Measurements from ENCODE around the gene STK24.

The STK24 gene

GRCh38 chr13:98528663-98529064 lies 48.2 kb downstream of the STK24 start:
- DNase-seq = no peak

GRCh38 chr13:98527526-98527925 lies 49.4 kb downstream of the STK24 start:
- DNase-seq = no peak

DNA sequence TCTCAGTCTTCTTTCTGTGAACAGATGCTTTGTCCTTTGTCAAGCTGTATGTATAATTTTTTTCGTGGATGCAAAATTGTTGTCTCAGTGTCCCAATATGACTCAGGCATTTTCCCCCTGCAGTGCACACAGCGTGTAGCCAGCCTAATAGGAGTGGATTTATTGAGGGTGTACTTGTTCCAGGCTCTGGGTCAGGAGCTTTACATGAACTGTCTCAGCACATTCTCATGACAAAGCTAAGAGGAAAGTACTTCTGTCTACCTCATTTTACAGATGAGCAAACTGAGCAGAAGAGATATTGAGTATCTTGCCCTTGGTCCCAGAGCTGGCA lies 50.8 kb downstream of the STK24 start:
- DNase-seq = no peak

DNA sequence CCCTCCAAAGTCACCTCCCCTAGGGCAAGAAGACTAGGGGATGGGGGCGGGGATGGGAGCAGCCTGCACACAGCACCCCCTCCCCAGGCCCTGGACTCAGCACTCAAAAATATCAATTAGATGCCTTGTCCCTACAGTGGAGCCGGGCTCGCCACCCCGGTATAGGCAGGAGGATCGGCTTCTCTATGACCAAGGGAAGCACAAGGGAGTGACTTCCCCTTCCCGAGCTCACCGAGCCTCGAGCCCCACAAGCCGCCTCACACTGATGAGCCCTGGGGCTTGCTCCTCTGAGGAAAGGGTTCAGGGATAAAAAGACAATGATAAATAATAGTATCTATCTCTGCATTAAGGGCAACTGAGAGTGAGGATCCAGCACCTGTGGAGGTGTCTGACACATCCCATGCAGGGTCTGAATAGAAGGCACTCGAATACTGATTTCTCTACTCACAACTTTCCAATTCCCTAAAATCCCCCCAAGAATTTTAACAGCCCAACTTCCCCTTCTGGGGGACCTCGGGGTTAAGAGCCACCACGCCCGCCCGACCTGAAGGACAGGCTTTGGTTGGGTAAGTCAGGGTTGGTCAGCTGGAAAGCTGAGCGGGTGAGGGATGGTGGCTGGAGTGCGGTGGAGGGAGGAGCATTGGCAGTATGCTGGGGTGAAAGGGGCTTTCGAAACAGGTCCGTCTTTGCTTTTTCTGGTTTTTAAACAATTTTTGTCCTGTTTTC lies 51.3 kb downstream of the STK24 start:
- DNase-seq = no peak

DNA sequence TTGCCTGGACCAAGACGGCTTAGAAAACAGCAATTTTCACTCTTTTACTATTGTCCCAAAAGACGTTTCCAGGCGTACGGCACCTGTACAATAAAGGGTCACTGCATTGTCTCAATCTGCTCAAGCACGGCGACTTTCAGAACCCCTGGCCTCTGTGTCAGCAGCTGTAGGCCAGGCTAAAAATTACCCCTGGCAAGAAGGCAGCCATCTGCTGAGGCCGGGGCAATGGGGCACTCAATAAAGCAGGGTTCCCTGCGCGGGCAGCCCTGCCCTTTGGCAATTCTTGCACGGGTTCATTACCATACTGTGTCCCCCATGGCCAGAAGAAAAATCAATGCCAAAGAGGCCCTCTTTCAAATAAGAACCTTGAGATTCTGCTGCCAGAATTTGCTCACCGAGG lies 52.1 kb downstream of the STK24 start:
- no peak for DNase-seq

GRCh38 chr13:98524391-98524790 lies 52.5 kb downstream of the STK24 start:
- DNase-seq = no peak

GRCh38 chr13:98523455-98524102 lies 53.3 kb downstream of the STK24 start:
- no peak for DNase-seq

GRCh38 chr13:98522371-98522770 lies 54.5 kb downstream of the STK24 start:
- no peak for DNase-seq

GRCh38 chr13:98521461-98522247 lies 55.3 kb downstream of the STK24 start:
- no peak for DNase-seq

- DNase-seq = no peak
Measured at GRCh38 chr13:98520674-98521449, 56.0 kb downstream of the STK24 start.

- DNase-seq = no peak
Measured at GRCh38 chr13:98519976-98520375, 56.9 kb downstream of the STK24 start.

GRCh38 chr13:98517576-98518310 lies 59.2 kb downstream of the STK24 start:
- no peak for DNase-seq

DNA sequence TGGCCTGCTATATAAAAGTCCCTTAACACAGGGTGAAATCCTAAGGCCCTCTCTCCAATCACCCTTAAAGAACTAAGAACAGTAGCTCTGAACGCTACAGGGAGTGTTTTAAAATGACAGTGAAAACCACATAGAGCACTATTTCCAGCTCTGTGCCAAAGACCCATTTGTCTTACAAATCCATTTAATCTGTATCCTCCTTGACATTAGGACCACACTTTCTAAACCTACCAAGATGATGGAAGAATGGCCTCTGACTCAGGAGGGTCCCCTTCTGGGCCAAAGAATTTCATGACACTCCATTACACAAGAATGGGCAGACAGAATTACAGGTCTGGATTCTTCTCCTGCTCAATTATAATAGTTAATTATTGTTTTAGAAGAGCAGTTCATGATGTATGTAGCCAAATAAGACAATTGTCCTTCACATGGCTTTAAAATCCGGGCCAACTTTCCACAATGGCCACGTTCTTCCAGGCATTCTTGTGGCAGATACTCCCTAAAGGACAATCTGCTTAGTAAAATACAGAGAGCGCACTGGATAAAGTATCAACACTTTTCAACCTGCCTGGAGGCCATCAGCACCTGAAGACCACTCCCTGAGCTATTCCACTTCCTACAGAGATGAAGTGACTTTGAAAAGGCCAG lies 61.0 kb downstream of the STK24 start:
- DNase-seq = no peak

- no peak for DNase-seq
Measured at GRCh38 chr13:98514288-98514687, 62.6 kb downstream of the STK24 start.

DNA sequence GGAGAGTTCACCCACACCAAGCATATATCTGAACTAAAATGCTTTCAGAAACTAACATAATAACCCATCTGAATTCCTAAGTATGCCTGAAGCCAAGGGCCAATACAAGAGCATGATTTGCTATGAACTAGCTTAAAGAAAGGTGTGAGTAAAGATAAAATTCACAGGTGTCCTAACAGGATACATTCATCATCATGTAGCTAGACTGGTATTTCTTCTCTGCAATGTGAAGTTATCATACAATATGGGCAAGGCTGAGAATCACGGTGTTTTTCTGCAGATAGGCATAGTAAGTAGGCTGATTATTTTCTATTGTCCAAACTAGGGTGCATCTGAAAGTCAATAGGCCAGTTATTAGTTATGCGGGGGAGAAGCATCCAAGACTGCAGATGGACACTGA lies 63.1 kb downstream of the STK24 start:
- no peak for DNase-seq

GRCh38 chr13:98512774-98513665 lies 63.9 kb downstream of the STK24 start:
- no peak for DNase-seq

DNA sequence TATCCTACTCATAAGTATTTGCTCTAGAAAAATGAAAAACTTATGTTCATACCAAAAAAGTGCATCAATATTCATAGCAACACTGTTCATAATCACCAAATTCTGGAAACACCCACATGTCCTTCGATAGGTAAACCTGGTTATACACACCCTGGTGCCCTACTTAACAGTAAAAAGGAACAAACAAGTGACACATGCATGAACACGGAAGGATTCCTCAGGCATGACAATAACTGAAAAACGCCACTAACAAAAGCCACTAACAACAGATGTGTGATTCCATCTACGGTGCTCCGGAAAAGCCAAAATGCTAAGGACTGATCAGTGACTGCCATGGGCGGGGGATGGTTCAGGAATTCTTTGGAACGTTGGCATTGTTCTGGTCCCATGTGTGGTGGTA lies 65.5 kb downstream of the STK24 start:
- no peak for DNase-seq

DNA sequence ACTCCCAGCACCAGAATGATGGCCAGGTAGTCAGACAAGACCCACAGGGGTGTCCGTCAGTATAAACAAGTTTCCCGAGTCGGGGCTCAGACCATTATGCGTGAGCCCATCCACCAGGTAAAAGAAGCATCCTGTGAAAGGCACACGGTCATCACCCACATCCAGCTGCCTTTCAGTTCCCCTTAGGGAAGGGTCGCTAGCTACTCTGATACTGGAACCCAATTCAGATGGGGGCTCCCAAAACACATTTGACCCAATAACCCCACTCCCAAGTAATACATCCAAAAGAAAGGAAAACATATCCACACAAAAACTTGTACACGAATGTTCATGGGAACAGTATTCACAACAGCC lies 66.8 kb downstream of the STK24 start:
- no peak for DNase-seq

DNA sequence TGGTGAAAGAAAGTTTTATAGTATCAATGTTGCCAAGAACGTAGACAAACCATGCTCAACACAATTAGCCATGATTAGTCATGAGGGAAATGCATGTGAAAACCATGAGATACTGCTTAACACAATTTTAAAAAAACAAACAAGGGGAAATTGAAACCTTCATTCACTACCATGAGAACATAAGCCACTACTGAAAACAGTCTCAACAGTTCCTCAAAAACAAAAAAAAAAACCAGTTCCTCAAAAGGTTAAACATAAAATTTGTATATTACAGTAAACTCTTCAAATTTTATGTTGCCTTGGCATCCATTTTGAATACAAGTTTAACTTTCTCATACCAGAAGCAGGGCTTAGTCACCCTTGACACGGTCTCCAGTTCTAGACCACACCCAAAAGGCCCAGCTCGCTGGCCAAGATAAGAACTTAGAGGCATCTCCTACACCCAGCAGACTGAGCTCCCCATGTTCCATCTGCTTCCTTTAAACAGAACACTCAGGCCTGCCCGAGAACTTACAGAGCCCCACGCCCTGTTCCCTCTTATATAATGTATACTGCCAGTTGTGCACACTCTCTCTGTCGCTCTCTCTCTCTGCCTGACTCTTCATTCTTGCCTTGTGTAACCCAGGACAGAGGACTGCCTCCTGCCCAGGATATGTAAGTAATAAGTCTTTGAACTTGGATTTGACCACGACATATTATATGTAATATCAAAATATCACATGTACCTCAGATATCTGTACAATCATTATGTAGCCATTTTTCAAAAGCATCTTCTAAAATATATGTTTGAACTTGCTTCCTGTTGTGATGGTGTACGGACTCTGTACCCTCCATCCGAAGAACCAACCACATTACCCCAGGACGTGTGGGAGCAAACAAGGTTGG lies 67.4 kb downstream of the STK24 start:
- peak; percentile 91 for DNase-seq

DNA sequence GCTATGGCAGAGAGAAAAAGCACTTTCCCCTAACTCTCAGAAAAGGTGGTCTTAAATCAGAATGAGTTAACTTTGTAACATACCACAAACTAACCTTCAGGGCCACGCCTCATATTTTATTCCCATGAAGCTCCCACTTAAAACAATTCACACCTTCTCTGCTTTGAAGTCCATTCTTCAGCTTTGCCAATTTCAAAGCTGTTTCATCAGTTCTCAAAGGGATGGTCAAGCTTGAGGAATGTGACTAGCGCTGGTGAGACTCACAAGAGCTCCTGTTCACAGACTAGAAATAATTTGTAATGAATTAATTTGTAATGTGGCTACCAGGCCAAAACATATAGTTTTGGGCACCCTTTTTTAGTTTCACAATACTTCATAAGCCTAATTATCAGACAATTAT lies 68.2 kb downstream of the STK24 start:
- no peak for DNase-seq

All from KG1 (cell line).